ENCODE results near the gene GPR15.

GPR15 gene

GRCh38 chr3:98540346-98540745 is 8.6 kb downstream of the GPR15 start:
- no peak for TF ChIP-seq CTCF (IDR thresholded peaks at IDR 0.05; ENCODE audit: low read depth, low read length)
- DNase-seq (ENCODE audit: extremely low read depth, low read depth), result no peak

- DNase-seq (ENCODE audit: extremely low read depth, low read depth), result no peak
These were observed 9.9 kb downstream of the GPR15 start for GRCh38 chr3:98541695-98542094.

GRCh38 chr3:98542623-98543022 is 10.8 kb downstream of the GPR15 start:
- no peak for DNase-seq (ENCODE audit: extremely low read depth, low read depth)
- no peak for TF ChIP-seq CTCF (IDR thresholded peaks at IDR 0.05; ENCODE audit: low read depth, low read length)

More at GRCh38 chr3:98541695-98542094, 9.9 kb downstream of the GPR15 start:
- no peak for TF ChIP-seq CTCF (IDR thresholded peaks at IDR 0.05; ENCODE audit: low read depth, low read length)

- no peak for TF ChIP-seq CTCF (IDR thresholded peaks at IDR 0.05; ENCODE audit: low read depth, low read length)
- DNase-seq (ENCODE audit: extremely low read depth, low read depth), result no peak
These were observed 14.2 kb downstream of the GPR15 start for GRCh38 chr3:98545940-98546339.

- no peak for DNase-seq (ENCODE audit: extremely low read depth, low read depth)
- TF ChIP-seq CTCF (IDR thresholded peaks at IDR 0.05; ENCODE audit: low read depth, low read length), result no peak
These were observed 16.8 kb downstream of the GPR15 start for GRCh38 chr3:98548544-98548943.

- DNase-seq (ENCODE audit: extremely low read depth, low read depth), result no peak
- TF ChIP-seq CTCF (IDR thresholded peaks at IDR 0.05; ENCODE audit: low read depth, low read length), result no peak
These were observed 19.1 kb downstream of the GPR15 start for GRCh38 chr3:98550833-98551232.

- no peak for TF ChIP-seq CTCF (IDR thresholded peaks at IDR 0.05; ENCODE audit: low read depth, low read length)
- DNase-seq (ENCODE audit: extremely low read depth, low read depth), result no peak
These were observed 19.5 kb downstream of the GPR15 start for GRCh38 chr3:98551236-98551635.
